ENCODE measurements around the gene VRTN. TPM values are rescaled to one million over a fixed set of nuclear protein-coding genes. Genes with fewer than 3 reads are reported as not detected.

Gene VRTN
- total RNA-seq, 1 donor from 2014 or later, result not detected

DNA sequence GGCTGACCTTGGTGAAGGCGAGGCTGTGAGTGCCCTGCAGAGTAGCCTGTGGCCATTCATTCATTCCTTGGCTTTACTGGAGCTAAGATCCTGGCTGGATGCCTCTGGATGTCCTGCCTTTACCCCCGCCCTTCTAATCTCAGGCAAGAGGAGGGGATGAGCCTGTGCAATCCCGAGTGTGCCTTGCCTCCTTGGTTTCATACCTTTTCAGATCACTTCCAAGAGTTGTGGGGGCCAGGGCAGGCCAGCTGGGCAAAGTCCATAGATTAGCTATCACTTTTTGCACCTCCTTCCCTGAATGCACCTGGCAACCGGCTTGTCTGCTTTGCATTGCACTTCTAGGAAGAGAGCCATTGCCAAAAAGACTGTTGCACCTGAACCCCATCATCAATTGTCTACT lies 1.5 kb downstream of the VRTN start:
- no peaks in the 10 kb centered on the region for H3K9me3 Mint-ChIP-seq
- H3K27ac Mint-ChIP-seq, result no peak overlapping the region
- TF ChIP-seq, protein P1, sequence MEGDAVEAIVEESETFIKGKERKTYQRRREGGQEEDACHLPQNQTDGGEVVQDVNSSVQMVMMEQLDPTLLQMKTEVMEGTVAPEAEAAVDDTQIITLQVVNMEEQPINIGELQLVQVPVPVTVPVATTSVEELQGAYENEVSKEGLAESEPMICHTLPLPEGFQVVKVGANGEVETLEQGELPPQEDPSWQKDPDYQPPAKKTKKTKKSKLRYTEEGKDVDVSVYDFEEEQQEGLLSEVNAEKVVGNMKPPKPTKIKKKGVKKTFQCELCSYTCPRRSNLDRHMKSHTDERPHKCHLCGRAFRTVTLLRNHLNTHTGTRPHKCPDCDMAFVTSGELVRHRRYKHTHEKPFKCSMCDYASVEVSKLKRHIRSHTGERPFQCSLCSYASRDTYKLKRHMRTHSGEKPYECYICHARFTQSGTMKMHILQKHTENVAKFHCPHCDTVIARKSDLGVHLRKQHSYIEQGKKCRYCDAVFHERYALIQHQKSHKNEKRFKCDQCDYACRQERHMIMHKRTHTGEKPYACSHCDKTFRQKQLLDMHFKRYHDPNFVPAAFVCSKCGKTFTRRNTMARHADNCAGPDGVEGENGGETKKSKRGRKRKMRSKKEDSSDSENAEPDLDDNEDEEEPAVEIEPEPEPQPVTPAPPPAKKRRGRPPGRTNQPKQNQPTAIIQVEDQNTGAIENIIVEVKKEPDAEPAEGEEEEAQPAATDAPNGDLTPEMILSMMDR (IDR thresholded peaks at IDR 0.05), result no peak
- ATAC-seq (ENCODE audit: low read depth) (no peak), DNase-seq (no peak)
- H3K4me1 Mint-ChIP-seq, result no peaks in the 10 kb centered on the region
- no peak overlapping the region for H3K4me3 Mint-ChIP-seq
- ChIA-PET CTCF (no interaction called here), POLR2A (interaction anchor here (0.6 kb wide), 1 partner anchor 135 kb away, joined by 4 read pairs; no protein-coding TSS in a partner anchor)
- peaks cover 6% of the 10 kb centered on the region for H3K27me3 Mint-ChIP-seq
- H3K36me3 Mint-ChIP-seq (ENCODE audit: low read depth), result no peaks in the 10 kb centered on the region
- intact Hi-C loops (cut with micrococcal nuclease), result no loop called here

DNA sequence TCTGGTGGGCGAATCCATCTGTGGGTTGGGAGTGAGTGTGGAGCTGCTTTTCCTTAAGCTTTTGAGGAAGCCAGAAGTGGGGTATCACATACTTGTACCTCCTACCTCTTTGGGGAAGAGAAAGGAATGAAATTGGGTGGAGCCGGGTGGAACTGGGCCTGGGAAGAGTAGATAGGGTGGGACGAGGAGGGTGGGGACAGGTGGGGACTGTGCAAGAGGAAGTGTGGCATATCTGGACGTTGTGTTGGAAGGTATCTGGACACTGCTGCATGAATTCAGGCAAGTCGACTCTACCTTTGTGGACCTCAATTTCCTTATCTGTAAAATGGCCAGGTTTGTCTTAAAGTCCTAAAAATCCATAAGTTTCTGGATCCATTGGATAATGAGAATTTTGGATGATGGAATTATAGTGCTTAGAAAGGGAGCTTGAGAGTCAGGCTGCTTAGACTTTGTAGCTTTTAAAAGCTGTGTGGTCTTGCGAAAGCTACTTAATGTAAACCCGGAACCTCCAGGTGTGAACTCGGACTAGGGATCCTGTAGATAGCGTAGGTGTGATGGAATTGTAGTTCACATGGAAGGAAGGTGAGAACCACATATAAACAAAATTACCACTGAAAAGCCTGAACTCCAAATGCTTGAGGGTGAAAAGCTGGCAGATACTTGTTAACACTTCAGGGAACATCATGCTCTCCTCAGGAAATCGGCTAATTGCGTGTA lies 2.1 kb downstream of the VRTN start:
- H3K4me3 Mint-ChIP-seq, result no peak overlapping the region
- TF ChIP-seq, protein P1 (IDR thresholded peaks at IDR 0.05), result no peak
- H3K27ac Mint-ChIP-seq, result no peak overlapping the region
- ChIA-PET CTCF (no interaction called here), POLR2A (interaction anchor here (0.6 kb wide), 1 partner anchor 134 kb away, joined by 4 read pairs; no protein-coding TSS in a partner anchor)
- H3K4me1 Mint-ChIP-seq, result no peaks in the 10 kb centered on the region
- no peaks in the 10 kb centered on the region for H3K36me3 Mint-ChIP-seq (ENCODE audit: low read depth)
- no peak for DNase-seq
- no peak for ATAC-seq (ENCODE audit: low read depth)
- H3K9me3 Mint-ChIP-seq, result no peaks in the 10 kb centered on the region
- intact Hi-C loops (cut with micrococcal nuclease), result no loop called here
- peaks cover 6% of the 10 kb centered on the region for H3K27me3 Mint-ChIP-seq

DNA sequence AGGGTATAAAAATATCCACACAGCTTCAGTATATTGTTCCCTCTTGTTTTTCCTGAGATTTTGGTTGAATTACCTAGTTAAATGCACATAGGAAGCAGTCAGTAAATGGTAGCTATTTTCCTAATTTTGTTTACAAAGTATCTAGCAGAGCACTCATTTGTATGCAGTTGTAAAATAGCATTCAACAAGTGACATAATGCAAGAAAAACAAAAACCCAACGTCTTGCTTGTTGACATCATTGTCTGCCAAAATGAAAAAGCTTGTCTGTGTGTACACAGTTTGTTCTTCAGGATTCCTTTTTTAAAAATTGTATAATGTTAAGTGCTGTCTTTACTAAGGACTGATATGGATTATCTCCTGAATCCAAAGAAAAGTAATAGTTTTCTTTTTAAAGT lies 2.7 kb downstream of the VRTN start:
- ATAC-seq (ENCODE audit: low read depth), result no peak
- H3K4me3 Mint-ChIP-seq, result no peak overlapping the region
- ChIA-PET CTCF (no interaction called here), POLR2A (no interaction called here)
- no peaks in the 10 kb centered on the region for H3K9me3 Mint-ChIP-seq
- H3K4me1 Mint-ChIP-seq, result no peaks in the 10 kb centered on the region
- H3K27me3 Mint-ChIP-seq, result peaks cover 6% of the 10 kb centered on the region
- no peak for DNase-seq
- TF ChIP-seq, protein P1 (IDR thresholded peaks at IDR 0.05), result no peak
- no peaks in the 10 kb centered on the region for H3K36me3 Mint-ChIP-seq (ENCODE audit: low read depth)
- intact Hi-C loops (cut with micrococcal nuclease), result no loop called here
- no peak overlapping the region for H3K27ac Mint-ChIP-seq

DNA sequence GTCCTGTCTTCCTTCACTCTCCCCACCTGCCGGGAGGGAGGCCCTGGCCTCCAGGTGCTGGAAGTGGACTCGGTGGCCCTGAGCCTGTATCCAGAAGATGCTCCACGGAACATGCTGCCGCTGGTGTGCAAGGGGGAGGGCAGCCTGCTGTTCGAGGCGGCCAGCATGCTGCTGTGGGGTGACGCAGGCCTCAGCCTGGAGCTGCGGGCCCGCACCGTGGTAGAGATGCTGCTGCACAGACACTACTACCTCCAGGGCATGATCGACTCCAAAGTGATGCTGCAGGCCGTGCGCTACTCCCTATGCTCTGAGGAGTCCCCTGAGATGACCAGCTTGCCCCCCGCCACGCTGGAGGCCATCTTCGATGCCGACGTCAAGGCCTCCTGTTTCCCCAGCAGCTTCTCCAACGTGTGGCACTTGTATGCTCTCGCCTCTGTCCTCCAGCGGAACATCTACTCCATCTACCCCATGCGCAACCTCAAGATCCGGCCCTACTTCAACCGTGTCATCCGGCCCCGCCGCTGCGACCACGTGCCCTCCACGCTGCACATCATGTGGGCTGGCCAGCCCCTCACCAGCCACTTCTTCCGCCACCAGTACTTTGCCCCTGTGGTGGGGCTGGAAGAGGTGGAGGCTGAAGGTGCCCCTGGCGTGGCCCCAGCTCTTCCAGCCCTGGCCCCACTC lies 8.8 kb downstream of the VRTN start:
- Mint-ChIP-seq H3K4me3 (no peak overlapping the region), H3K27ac (no peak overlapping the region), H3K36me3 (ENCODE audit: low read depth) (no peaks in the 10 kb centered on the region), H3K4me1 (no peaks in the 10 kb centered on the region), H3K9me3 (no peaks in the 10 kb centered on the region), H3K27me3 (peaks cover 16% of the 10 kb centered on the region)
- TF ChIP-seq, protein P1 (IDR thresholded peaks at IDR 0.05), result no peak
- CTCF ChIA-PET, result interaction anchor here (1.2 kb wide), 1 partner anchor 252 kb away, joined by 4 read pairs; no protein-coding TSS in a partner anchor
- DNase-seq, result no peak
- ATAC-seq (ENCODE audit: low read depth), result no peak
- intact Hi-C loops (cut with micrococcal nuclease), result no loop called here
- POLR2A ChIA-PET, result no interaction called here

DNA sequence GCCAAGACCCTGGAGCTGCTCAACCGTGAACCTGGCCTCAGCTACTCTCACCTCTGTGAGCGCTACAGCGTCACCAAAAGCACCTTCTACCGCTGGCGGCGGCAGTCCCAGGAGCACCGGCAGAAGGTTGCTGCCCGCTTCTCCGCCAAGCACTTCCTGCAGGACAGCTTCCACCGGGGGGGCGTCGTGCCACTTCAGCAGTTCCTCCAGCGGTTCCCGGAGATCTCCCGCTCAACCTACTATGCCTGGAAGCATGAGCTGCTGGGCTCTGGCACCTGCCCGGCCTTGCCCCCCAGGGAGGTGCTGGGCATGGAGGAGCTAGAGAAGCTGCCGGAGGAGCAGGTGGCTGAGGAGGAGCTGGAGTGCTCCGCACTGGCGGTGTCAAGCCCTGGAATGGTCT lies 9.3 kb downstream of the VRTN start:
- intact Hi-C loops (cut with micrococcal nuclease), result no loop called here
- CTCF ChIA-PET, result interaction anchor here (1.2 to 1.3 kb wide), 2 partner anchors 122 to 251 kb away, joined by 3 to 4 read pairs; no protein-coding TSS in a partner anchor
- no peak overlapping the region for H3K4me3 Mint-ChIP-seq
- H3K27ac Mint-ChIP-seq, result no peak overlapping the region
- ATAC-seq (ENCODE audit: low read depth), result no peak
- H3K9me3 Mint-ChIP-seq, result no peaks in the 10 kb centered on the region
- peaks cover 2% of the 10 kb centered on the region for H3K4me1 Mint-ChIP-seq
- H3K27me3 Mint-ChIP-seq, result peaks cover 15% of the 10 kb centered on the region
- DNase-seq, result no peak
- POLR2A ChIA-PET, result no interaction called here
- H3K36me3 Mint-ChIP-seq (ENCODE audit: low read depth), result no peaks in the 10 kb centered on the region
- TF ChIP-seq, protein P1 (IDR thresholded peaks at IDR 0.05), result no peak

All from activated B cell treated with CpG ODN at 0.5 μM for 24 hours (primary cell).